Immature natural killer cell (primary cell): ENCODE data around the gene CNIH3. TPM values are rescaled to one million over a fixed set of nuclear protein-coding genes. Genes with fewer than 3 reads are reported as not detected.

Experiments used
- DNase-seq, 3 donors: peaks; one replicate each; pipeline ENCODE4 v3.0.0; 2022; ENCODE audit warnings: mixed read lengths in 1 of 3
- H3K27ac Mint-ChIP-seq, 6 donors: one replicate each; pipeline ENCODE4 v1.8.0; 2020; ENCODE audit warnings: mixed read lengths in 6 of 6, mild to moderate bottlenecking in 5 of 6, inconsistent platforms in 4 of 6, moderate library complexity in 3 of 6
- H3K27me3 Mint-ChIP-seq, 3 donors: one replicate each; pipeline ENCODE4 v1.8.0; 2020 to 2021; ENCODE audit warnings: low read depth in 3 of 3, mild to moderate bottlenecking in 3 of 3, mixed read lengths in 3 of 3, moderate library complexity in 3 of 3, inconsistent platforms in 1 of 3
- H3K36me3 Mint-ChIP-seq, 3 donors: one replicate each; pipeline ENCODE4 v1.8.0; 2020; ENCODE audit warnings: mixed read lengths in 3 of 3, inconsistent platforms in 2 of 3, mild to moderate bottlenecking in 2 of 3
- H3K4me1 Mint-ChIP-seq, 2 donors: one replicate each; pipeline ENCODE4 v1.8.0; 2020; ENCODE audit warnings: inconsistent platforms in 2 of 2, mild to moderate bottlenecking in 2 of 2, mixed read lengths in 2 of 2, moderate library complexity in 1 of 2
- H3K4me3 Mint-ChIP-seq, 5 donors: one replicate each; pipeline ENCODE4 v1.8.0; 2020; ENCODE audit warnings: mild to moderate bottlenecking in 5 of 5, mixed read lengths in 5 of 5, inconsistent platforms in 3 of 5, moderate library complexity in 3 of 5
- H3K9me3 Mint-ChIP-seq, 6 donors: one replicate each; pipeline ENCODE4 v1.8.0; 2020; ENCODE audit warnings: mild to moderate bottlenecking in 6 of 6, mixed read lengths in 6 of 6, inconsistent platforms in 4 of 6, moderate library complexity in 3 of 6
- polyA plus RNA-seq, 3 donors: library from polyadenylated mRNA; unstranded; fragments of 300-500 nt; fragmentation: Illumina TruSeq; gene quantifications; one replicate each; pipeline ENCODE4 v1.2.3, GENCODE V29; 2021

CNIH3 gene
- polyA plus RNA-seq, 3 donors from 2014 or later = 1.3 to 2.0 (median 1.7) TPM

DNA sequence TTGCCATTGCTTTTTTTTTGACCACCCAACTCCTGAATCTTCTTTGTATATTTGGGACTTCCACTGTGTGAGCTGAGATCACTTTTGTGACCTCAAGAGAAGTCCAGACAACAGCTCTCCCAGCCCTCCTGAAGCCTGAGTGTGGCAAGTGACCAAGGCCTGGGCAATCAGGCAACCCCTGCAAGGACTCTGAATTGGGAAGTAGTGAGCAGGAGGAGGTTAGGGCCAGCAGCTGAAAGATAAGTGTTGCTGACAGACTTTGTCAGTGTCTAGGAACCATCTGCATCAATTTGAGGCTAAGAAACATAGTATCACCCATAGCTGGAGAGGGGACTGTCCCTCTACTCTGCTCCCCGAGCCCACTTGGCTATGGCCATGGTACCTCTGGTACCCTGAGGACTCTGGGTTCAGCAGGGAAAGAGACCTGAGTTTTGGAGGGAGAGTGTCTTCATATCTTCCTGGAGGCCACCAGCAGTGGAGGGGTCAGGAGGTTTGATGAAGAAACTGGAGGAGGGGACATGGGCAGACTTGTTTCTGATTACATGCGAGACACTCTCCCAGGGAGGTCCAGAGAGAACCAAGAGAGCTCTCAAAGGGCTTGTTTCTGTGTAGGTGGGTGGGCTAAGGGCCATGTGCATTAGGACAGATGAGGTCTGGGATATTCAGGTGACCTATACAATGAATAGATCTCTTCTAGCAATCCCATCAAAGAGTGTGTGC, 166.3 kb downstream of the CNIH3 start:
- peaks cover 0 to 8% (median 6%) of the 10 kb centered on the region in 6 donors for H3K9me3 Mint-ChIP-seq
- no peaks in the 10 kb centered on the region for H3K36me3 Mint-ChIP-seq
- H3K27ac Mint-ChIP-seq = no peak overlapping the region
- H3K4me3 Mint-ChIP-seq = no peak overlapping the region
- H3K27me3 Mint-ChIP-seq = peaks cover 0 to 2% (median 1%) of the 10 kb centered on the region in 3 donors
- no peak for DNase-seq
- H3K4me1 Mint-ChIP-seq = peaks cover 10 to 17% of the 10 kb centered on the region in 2 donors

DNA sequence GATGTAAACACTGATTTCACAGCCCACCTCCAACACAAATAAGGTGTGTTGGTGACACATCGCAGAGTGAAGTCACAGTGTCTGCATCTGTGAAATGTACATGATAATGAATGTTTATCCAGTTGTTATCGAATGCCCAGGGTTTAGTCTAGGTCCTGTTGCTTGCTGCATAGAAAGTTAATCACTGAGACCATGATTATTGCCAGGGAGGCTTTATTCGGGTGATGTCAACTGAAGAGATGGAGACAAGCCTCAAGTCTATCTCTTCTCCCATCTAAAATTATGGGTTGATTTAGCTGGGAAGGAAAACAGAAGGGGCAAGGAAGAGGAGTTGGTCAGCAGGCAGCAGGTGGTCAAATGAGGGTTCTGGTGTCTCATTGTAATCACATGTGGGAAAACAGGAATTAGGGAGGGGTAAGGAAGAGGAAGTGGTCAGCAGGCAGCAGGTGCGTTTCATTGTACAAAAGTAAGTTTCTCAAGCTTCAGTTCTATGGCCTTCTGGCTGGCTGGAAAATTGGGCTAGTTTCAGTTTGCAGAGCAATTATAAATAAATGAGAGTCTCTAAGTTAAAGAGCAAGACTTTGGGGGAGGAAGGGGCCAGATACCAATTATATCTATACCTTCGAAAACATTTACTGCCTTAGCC, 167.0 kb downstream of the CNIH3 start:
- Mint-ChIP-seq H3K4me3 (no peak overlapping the region), H3K4me1 (peaks cover 10 to 17% of the 10 kb centered on the region in 2 donors), H3K27ac (no peak overlapping the region), H3K36me3 (no peaks in the 10 kb centered on the region), H3K27me3 (peaks cover 0 to 2% (median 1%) of the 10 kb centered on the region in 3 donors), H3K9me3 (peaks cover 0 to 8% (median 6%) of the 10 kb centered on the region in 6 donors)
- DNase-seq = no peak

DNA sequence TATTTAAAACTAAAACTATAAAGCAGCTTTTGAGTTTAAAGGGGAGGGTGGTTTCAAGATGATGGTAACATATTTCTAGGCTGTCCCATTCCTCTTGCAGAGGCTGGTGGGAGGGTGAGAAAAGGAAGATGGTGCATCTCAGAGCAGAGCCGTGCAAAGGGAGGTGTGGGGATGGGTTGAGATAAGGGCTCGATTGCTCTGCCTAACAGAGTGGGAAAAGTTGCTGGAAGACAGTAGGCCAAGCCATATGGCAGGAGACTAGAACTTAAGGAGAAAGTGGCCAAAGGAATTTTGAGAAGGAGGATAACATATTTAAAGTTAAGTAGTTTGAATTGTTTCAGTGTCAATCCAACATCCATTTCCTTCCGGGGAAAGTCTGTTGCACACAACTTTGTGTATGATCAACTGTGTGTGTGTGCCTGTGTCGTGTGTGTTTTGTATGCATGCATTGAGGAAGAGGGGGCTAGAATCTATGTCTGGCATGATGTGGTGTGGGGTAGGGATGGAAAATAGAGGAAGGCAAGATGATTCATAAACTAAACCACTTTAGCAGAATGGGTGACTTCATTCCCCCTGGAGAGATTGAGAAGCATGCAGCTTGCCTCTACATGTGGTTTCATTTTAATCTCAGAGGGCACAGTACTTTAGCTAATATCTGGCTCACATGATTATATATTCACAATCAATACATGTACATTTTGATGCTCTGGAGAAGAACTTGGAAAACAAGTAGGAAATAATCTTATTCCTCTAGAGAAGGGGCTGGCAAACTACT, 168.3 kb downstream of the CNIH3 start:
- peaks cover 0 to 14% (median 7%) of the 10 kb centered on the region in 6 donors for H3K9me3 Mint-ChIP-seq
- no peaks in the 10 kb centered on the region for H3K36me3 Mint-ChIP-seq
- H3K27me3 Mint-ChIP-seq = peaks cover 0 to 2% (median 1%) of the 10 kb centered on the region in 3 donors
- no peak overlapping the region for H3K27ac Mint-ChIP-seq
- DNase-seq = no peak
- peaks cover 10 to 17% of the 10 kb centered on the region in 2 donors for H3K4me1 Mint-ChIP-seq
- no peak overlapping the region for H3K4me3 Mint-ChIP-seq

DNA sequence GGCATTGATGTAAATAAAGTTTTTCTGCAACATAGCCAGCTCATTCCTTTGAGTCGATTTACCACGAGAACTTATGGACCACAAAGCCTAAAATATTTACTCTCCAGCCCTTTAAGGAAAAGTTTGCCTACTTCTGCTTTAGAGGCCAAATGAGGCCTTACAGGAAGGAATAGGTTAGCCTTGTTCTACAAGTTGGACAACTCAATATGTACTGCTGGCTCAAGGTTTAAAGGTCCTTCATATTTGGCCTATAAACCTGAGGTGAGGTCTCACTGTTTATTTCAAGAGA, 168.9 kb downstream of the CNIH3 start:
- Mint-ChIP-seq H3K4me1 (peaks cover 10 to 17% of the 10 kb centered on the region in 2 donors), H3K27ac (no peak overlapping the region), H3K36me3 (no peaks in the 10 kb centered on the region), H3K4me3 (no peak overlapping the region), H3K9me3 (peaks cover 0 to 16% (median 7%) of the 10 kb centered on the region in 6 donors), H3K27me3 (peaks cover 0 to 4% (median 1%) of the 10 kb centered on the region in 3 donors)
- no peak for DNase-seq

DNA sequence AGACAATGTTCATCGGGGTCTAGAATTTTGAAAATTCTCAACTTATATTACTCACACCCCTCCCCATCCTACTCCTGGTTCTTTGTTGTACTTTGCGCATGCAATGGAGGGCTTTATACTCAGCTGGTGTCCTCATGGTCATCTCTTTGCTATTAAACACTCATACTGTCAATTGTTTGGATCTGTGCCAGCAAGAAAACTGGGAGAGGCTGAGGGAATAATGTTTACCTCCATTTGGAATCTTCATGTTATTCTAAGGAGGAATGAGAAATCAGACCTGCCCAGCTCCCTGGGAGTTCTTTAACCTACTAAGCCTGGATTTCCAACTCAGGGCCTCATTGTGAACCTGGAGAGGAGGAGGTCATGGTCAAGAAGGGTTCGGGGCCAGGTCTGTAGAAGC, 169.5 kb downstream of the CNIH3 start:
- no peak for DNase-seq
- Mint-ChIP-seq H3K9me3 (peaks cover 0 to 16% (median 7%) of the 10 kb centered on the region in 6 donors), H3K27me3 (peaks cover 0 to 4% (median 3%) of the 10 kb centered on the region in 3 donors), H3K27ac (no peak overlapping the region), H3K36me3 (no peaks in the 10 kb centered on the region), H3K4me3 (no peak overlapping the region), H3K4me1 (peaks cover 10 to 17% of the 10 kb centered on the region in 2 donors)

DNA sequence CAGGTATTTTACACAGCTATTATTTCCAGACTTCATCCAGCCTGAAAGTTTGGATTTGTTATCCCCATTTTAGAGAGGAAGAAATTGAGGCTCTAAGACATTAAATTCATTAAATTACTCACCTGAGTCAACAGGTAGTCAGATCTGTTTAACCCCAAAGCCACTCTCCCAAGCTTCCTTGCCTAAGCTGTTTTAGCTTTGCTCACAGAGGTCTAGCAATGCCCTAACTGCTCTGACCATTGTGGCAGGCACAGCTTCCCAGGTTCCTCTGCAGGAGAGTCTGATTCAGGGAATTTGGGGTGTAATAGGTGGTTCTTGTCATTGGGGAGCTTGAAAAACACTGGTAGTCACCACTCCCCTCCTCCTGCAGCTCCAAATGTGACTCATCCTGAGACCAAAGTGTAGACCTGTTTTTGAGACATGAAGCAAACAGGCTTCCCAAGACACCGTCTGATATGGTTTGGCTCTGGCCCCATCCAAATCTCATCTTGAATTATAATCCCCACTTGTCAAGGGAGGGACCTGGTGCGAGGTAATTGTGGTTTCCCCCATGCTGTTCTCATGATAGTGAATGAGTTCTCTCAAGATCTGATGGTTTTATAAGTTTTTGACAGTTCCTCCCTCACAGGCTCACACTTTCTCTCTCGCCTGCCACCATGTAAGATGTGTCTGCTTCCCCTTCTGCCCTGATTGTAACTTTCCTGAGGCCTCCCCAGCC, 170.6 kb downstream of the CNIH3 start:
- Mint-ChIP-seq H3K4me3 (no peak overlapping the region), H3K27ac (no peak overlapping the region), H3K36me3 (no peaks in the 10 kb centered on the region), H3K4me1 (peaks cover 10 to 17% of the 10 kb centered on the region in 2 donors), H3K9me3 (peaks cover 0 to 16% (median 7%) of the 10 kb centered on the region in 6 donors), H3K27me3 (peaks cover 0 to 7% (median 4%) of the 10 kb centered on the region in 3 donors)
- no peak for DNase-seq

DNA sequence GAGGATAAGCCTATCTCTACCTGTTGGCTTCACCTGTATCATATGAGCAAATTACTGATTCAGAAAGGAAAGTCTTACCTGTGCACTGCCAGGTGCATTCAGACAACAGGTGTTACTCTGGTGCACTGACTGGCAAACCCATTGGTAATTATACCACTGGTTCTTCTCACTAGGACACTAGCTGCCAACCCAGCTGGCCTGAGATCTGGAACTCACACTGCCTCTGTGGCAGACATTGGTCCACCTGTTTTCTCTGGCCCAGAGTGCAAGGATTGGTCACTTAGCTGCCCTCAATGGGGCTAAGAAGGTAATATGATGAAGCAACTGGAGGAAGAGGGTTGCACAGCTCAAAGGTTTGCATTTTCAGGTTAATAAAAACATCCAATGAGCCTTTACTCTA, 173.2 kb downstream of the CNIH3 start:
- DNase-seq = no peak
- peaks cover 0 to 16% (median 6%) of the 10 kb centered on the region in 6 donors for H3K9me3 Mint-ChIP-seq
- H3K36me3 Mint-ChIP-seq = no peaks in the 10 kb centered on the region
- peaks cover 3 to 9% of the 10 kb centered on the region in 2 donors for H3K4me1 Mint-ChIP-seq
- no peak overlapping the region for H3K4me3 Mint-ChIP-seq
- no peak overlapping the region for H3K27ac Mint-ChIP-seq
- peaks cover 3 to 7% (median 4%) of the 10 kb centered on the region in 3 donors for H3K27me3 Mint-ChIP-seq

Other genes starting within 250 kb of the CNIH3 start
- gene WDR26, start 181.5 kb upstream of the CNIH3 start, polyA plus RNA-seq = 1 to 10 TPM in 2 of 3 donors, under 1 TPM in 1; 0.36 to 6.5 (median 3.6) TPM